Upper lobe of left lung (tissue), 6 donors: ENCODE data around the gene ZFYVE19. TPM values are rescaled to one million over a fixed set of nuclear protein-coding genes. Genes with fewer than 3 reads are reported as not detected.

Experiments used
- ATAC-seq, 2 donors: fragments of 200-7000 bp; cut with Tn5 transposase; one replicate each; pipeline ENCODE4 v1.9.1; 2022; ENCODE audit warnings: mild to moderate bottlenecking in 2 of 2, moderate library complexity in 2 of 2; ENCODE audit not compliant: low FRiP score in 2 of 2
- DNase-seq, 2 donors: peaks; one replicate each; pipeline ENCODE4 v3.0.0-alpha.2; 2019 to 2020
- H3K27ac ChIP-seq, 4 donors: fragments of 200-600 bp; sonication (generic); one replicate each; pipeline ENCODE4 v1.5.1; 2016 to 2019
- H3K27me3 ChIP-seq, 4 donors: fragments of 200-600 bp; sonication (generic); one replicate each; pipeline ENCODE4 v1.5.1; 2017 to 2019
- H3K36me3 ChIP-seq, 4 donors: fragments of 200-600 bp; sonication (generic); one replicate each; pipeline ENCODE4 v1.5.1; 2016 to 2019
- H3K4me1 ChIP-seq, 4 donors: fragments of 200-600 bp; sonication (generic); one replicate each; pipeline ENCODE4 v1.5.1; 2018 to 2019
- H3K4me3 ChIP-seq, 4 donors: fragments of 200-600 bp; sonication (generic); one replicate each; pipeline ENCODE4 v1.5.1; 2017 to 2019; ENCODE audit warnings: mild to moderate bottlenecking in 2 of 4, moderate library complexity in 1 of 4
- H3K9me3 ChIP-seq, 4 donors: fragments of 200-600 bp; sonication (generic); one replicate each; pipeline ENCODE4 v1.5.1; 2018 to 2019
- CTCF ChIP-seq, 6 experiments: fragments of 450-650 bp in 4 of 6; fragments of 200-600 bp in 2 of 6; sonication (generic) in 2 of 6; IDR thresholded peaks; one replicate each; pipeline ENCODE4 v1.5.1; 2016 to 2019; ENCODE audit warnings: antibody characterized with exemption in 6 of 6
- EP300 ChIP-seq, 4 donors: sonication (generic); formaldehyde crosslinking; IDR thresholded peaks; one replicate each; pipeline ENCODE4 v1.5.1; 2017; ENCODE audit warnings: antibody characterized with exemption in 4 of 4, control low read depth in 2 of 4
- POLR2A ChIP-seq, 4 donors: fragments of 450-650 bp; IDR thresholded peaks; one replicate each; pipeline ENCODE4 v1.5.1; 2016 to 2017; ENCODE audit warnings: antibody characterized with exemption in 4 of 4, mild to moderate bottlenecking in 2 of 4
- POLR2AphosphoS5 ChIP-seq, 2 donors: sonication (generic); formaldehyde crosslinking; IDR thresholded peaks; one replicate each; pipeline ENCODE4 v1.5.1; 2017; ENCODE audit warnings: antibody characterized with exemption in 2 of 2
- WGBS, 2 donors: methylation state at CpG; one replicate each; pipeline ENCODE4 v1.1.5; 2017 to 2018; 5-methylcytosine and 5-hydroxymethylcytosine counted together
- total RNA-seq, 6 donors: library from RNA; depleted of rRNA in 4 of 6; stranded (reverse); fragments of >200 nt in 4 of 6; gene quantifications; one replicate each; pipeline versions ENCODE4 v1.1.0 to v1.2.1, GENCODE V29; 2016 to 2021
- donor health status: DM: no; HTN: no; CAD: no; lungs with moderate emphysema.
- donor health status: DM: no; HTN: yes; CAD: no; lungs with severe emphysema.

ZFYVE19 gene
- total RNA-seq, 6 donors from 2014 or later, result 19.4 to 104 (median 32.5) TPM

- Histone ChIP-seq H3K4me3 (peak overlapping the region in 1 of 4 donors; percentile 16), H3K27ac (peak overlapping the region; percentile 54 to 81 (median 68)), H3K4me1 (peaks cover 24 to 65% (median 42%) of the 10 kb centered on the region in 4 donors), H3K27me3 (no peaks in the 10 kb centered on the region), H3K36me3 (peaks cover 0 to 53% (median 32%) of the 10 kb centered on the region in 4 donors), H3K9me3 (no peaks in the 10 kb centered on the region)
- 65 to 70% methylated on average over 14 to 21 of the region's 21 CpGs for WGBS, 2 donors
- TF ChIP-seq CTCF (IDR thresholded peaks at IDR 0.05), result no peak
- no peak for TF ChIP-seq POLR2A (IDR thresholded peaks at IDR 0.05)
- TF ChIP-seq EP300 (IDR thresholded peaks at IDR 0.05), result no peak
- no peak for TF ChIP-seq POLR2AphosphoS5 (IDR thresholded peaks at IDR 0.05)
- DNase-seq, result no peak
- no peak for ATAC-seq
These were observed 38.2 kb upstream of the ZFYVE19 start for GRCh38 chr15:40768521-40769273.

GRCh38 chr15:40769274-40770146 is 37.4 kb upstream of the ZFYVE19 start, which contains the start of gene C15orf62:
Gene C15orf62 (plus strand): TSS chr15:40769980. CDS start chr15:40770496, 516 bp downstream.
- Histone ChIP-seq H3K9me3 (no peaks in the 10 kb centered on the region), H3K27ac (peak within 1 kb of the TSS; percentile 54 to 81 (median 68)), H3K27me3 (no peaks in the 10 kb centered on the region), H3K4me1 (peaks cover 21 to 57% (median 40%) of the 10 kb centered on the region in 4 donors), H3K36me3 (peaks cover 0 to 62% (median 41%) of the 10 kb centered on the region in 4 donors), H3K4me3 (peak within 1 kb of the TSS in 2 of 4 donors; percentile 4 to 16)
- ATAC-seq (peak; percentile 12 to 70), DNase-seq (peak; percentile 78 to 79)
- WGBS, 2 donors, result 51 to 63% methylated on average over 20 to 28 of the region's 28 CpGs
- no peak for TF ChIP-seq CTCF (IDR thresholded peaks at IDR 0.05)
- no peak for TF ChIP-seq POLR2AphosphoS5 (IDR thresholded peaks at IDR 0.05)
- TF ChIP-seq EP300 (IDR thresholded peaks at IDR 0.05), result no peak
- TF ChIP-seq POLR2A (IDR thresholded peaks at IDR 0.05), result peak in 1 of 4 donors; percentile 33

GRCh38 chr15:40770147-40770721 is 36.7 kb upstream of the ZFYVE19 start:
- 86% methylated on average over 17 of the region's 17 CpGs; no CpG with 5 or more reads in 1 of the 2 donors for WGBS, 2 donors
- peaks cover 2 to 69% (median 48%) of the 10 kb centered on the region in 4 donors for H3K36me3 ChIP-seq

More at GRCh38 chr15:40770147-40770721, 36.7 kb upstream of the ZFYVE19 start:
- peak; percentile 56 to 85 for DNase-seq
- Histone ChIP-seq H3K27me3 (no peaks in the 10 kb centered on the region), H3K27ac (peak overlapping the region; percentile 54 to 81 (median 68)), H3K4me3 (peak overlapping the region in 1 of 4 donors; percentile 4), H3K4me1 (peaks cover 15 to 49% (median 32%) of the 10 kb centered on the region in 4 donors), H3K9me3 (no peaks in the 10 kb centered on the region)
- ATAC-seq, result no peak
- TF ChIP-seq CTCF (IDR thresholded peaks at IDR 0.05) (no peak), POLR2A (IDR thresholded peaks at IDR 0.05) (no peak), EP300 (IDR thresholded peaks at IDR 0.05) (no peak), POLR2AphosphoS5 (IDR thresholded peaks at IDR 0.05) (no peak)
